ENCODE data around the gene ACVR1. TPM values are rescaled to one million over a fixed set of nuclear protein-coding genes. Genes with fewer than 3 reads are reported as not detected.

The ACVR1 gene
- total and polyA plus RNA-seq, 2 experiments from 2014 or later: 8.9 to 21.5 TPM

- Histone ChIP-seq H3K4me3 (no peak overlapping the region), H4K20me1 (replicated peaks; ENCODE audit: insufficient read depth) (no peaks in the 10 kb centered on the region), H3K4me1 (ENCODE audit: insufficient read depth) (0 out of 2 replicates have a peak, but pooled peaks cover 5% of the 10 kb centered on the region), H3F3A (replicated peaks; ENCODE audit: low read depth) (no peaks in the 10 kb centered on the region), H3K27ac (ENCODE audit: low read depth) (no peak overlapping the region), H2AFZ (no peak overlapping the region), H3K36me3 (ENCODE audit: insufficient read depth) (no peaks in the 10 kb centered on the region; the same call in 1 of the 2 replicates), H3K27me3 (ENCODE audit: insufficient read depth) (no peaks in the 10 kb centered on the region), H3K79me2 (replicated peaks; ENCODE audit: insufficient read depth) (no peaks in the 10 kb centered on the region; the same call in 1 of the 2 replicates), H3K4me2 (no peak overlapping the region), H3K9me2 (ENCODE audit: insufficient read depth) (no peaks in the 10 kb centered on the region)
- no peaks in the 10 kb centered on the region; the same call in 2 of the 3 replicates for H3K9me3 Mint-ChIP-seq
- H3K27ac Mint-ChIP-seq: no peak overlapping the region
- TF ChIP-seq STAT1 (IDR thresholded peaks at IDR 0.05; ENCODE audit: unreplicated experiment) (no peak), ZNF331 (CRISPR knock-in tag; IDR thresholded peaks at IDR 0.05; ENCODE audit: low read depth) (no peak), CREB1 (CRISPR knock-in tag; IDR thresholded peaks at IDR 0.05; ENCODE audit: low read depth) (no peak), ZNF462 (CRISPR knock-in tag; IDR thresholded peaks at IDR 0.05) (no peak), CTCF (conservative IDR thresholded peaks at IDR 0.05; ENCODE audit: low read depth in 2 of 2) (no peak), NANOG (IDR thresholded peaks at IDR 0.05; ENCODE audit: borderline replicate concordance) (no peak), POLR2AphosphoS5 (IDR thresholded peaks at IDR 0.05; ENCODE audit: low read depth) (no peak), REST (IDR thresholded peaks at IDR 0.05; ENCODE audit: unreplicated experiment) (no peak), ZNF114 (CRISPR knock-in tag; IDR thresholded peaks at IDR 0.05) (no peak), EZH2 (IDR thresholded peaks at IDR 0.05; ENCODE audit: low read depth, unreplicated experiment) (no peak), EZH2phosphoT487 (IDR thresholded peaks at IDR 0.05; ENCODE audit: unreplicated experiment) (no peak), ETS1 (IDR thresholded peaks at IDR 0.05) (no peak), JUNB (IDR thresholded peaks at IDR 0.05; ENCODE audit: unreplicated experiment) (no peak)
- no peak for DNase-seq (ENCODE audit: low spot score)
- peaks cover 26% of the 10 kb centered on the region for H3K36me3 Mint-ChIP-seq (ENCODE audit: low read depth)
- no peak for ATAC-seq
- no peak overlapping the region for H3K4me3 Mint-ChIP-seq
- peaks cover 6% of the 10 kb centered on the region for H3K27me3 Mint-ChIP-seq (ENCODE audit: insufficient read depth, low read depth, poor library complexity)
- peaks cover 15% of the 10 kb centered on the region; the same call in 2 of the 3 replicates for H3K4me1 Mint-ChIP-seq
Measured at GRCh38 chr2:157747280-157747679, 128.8 kb downstream of the ACVR1 start.

All from GM23338 (cell line).